BE2C (cell line): ENCODE measurements around the gene DHX58.

Experiments
- DNase-seq: peaks from one replicate; pipeline ENCODE4 v3.0.0-alpha.2; 2020
- H3K27me3 ChIP-seq: fragments of 250-450 bp; sonication (Bioruptor Pico); 2 replicates; pipeline ENCODE4 v1.5.1; 2020; ENCODE audit warnings: mild to moderate bottlenecking
- H3K36me3 ChIP-seq: fragments of 250-450 bp; sonication (Bioruptor Pico); 2 replicates; pipeline ENCODE4 v1.5.1; 2020; ENCODE audit warnings: mild to moderate bottlenecking
- H3K4me1 ChIP-seq: fragments of 250-450 bp; sonication (Bioruptor Pico); 2 replicates; pipeline ENCODE4 v1.5.1; 2020
- H3K4me3 ChIP-seq: 2 replicates; pipeline ENCODE4 v1.5.1; 2011; ENCODE audit warnings: low read depth, low read length
- H3K9me3 ChIP-seq: fragments of 250-450 bp; sonication (Bioruptor Pico); 2 replicates; pipeline ENCODE4 v1.5.1; 2020
- TF ChIP-seq, protein P1 (sequence below): IDR thresholded peaks from 2 replicates; pipeline ENCODE4 v1.5.1; 2012; ENCODE audit warnings: mild to moderate bottlenecking, low read depth, low read length

Gene DHX58

DNA sequence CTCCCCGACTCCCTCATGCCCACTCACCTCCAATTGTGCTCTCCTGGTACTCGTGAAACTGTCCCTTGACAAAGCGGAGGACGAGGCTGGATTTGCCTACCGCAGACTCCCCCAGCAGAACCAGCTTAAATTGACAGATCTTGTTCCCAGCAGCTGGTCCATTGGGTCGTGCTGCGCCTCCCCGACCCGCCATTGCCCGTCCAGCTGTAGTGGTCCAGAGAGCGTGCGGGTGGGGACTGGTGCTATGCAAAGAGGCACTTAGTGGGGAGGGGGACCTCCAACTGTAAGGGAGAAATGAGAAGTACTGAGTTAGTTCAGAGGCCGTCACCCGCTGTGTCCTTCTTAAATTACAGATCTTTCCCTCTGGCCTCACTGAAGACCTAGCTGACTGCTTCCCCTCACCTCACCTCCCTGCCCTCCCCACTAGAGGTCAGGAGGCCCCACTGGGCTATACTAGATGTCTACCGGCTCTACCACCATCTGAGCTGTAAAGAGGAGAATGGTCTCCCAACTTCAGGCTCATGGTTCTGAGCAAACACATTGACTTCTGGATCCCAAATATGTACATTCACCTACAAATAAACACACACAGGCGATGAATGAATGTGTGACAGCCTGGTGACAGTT is 17.9 kb upstream of the DHX58 start:
- Histone ChIP-seq H3K36me3 (peaks cover 50% of the 10 kb centered on the region), H3K9me3 (no peaks in the 10 kb centered on the region), H3K27me3 (no peaks in the 10 kb centered on the region), H3K4me3 (no peak overlapping the region), H3K4me1 (peaks cover 5% of the 10 kb centered on the region)
- TF ChIP-seq, protein P1, sequence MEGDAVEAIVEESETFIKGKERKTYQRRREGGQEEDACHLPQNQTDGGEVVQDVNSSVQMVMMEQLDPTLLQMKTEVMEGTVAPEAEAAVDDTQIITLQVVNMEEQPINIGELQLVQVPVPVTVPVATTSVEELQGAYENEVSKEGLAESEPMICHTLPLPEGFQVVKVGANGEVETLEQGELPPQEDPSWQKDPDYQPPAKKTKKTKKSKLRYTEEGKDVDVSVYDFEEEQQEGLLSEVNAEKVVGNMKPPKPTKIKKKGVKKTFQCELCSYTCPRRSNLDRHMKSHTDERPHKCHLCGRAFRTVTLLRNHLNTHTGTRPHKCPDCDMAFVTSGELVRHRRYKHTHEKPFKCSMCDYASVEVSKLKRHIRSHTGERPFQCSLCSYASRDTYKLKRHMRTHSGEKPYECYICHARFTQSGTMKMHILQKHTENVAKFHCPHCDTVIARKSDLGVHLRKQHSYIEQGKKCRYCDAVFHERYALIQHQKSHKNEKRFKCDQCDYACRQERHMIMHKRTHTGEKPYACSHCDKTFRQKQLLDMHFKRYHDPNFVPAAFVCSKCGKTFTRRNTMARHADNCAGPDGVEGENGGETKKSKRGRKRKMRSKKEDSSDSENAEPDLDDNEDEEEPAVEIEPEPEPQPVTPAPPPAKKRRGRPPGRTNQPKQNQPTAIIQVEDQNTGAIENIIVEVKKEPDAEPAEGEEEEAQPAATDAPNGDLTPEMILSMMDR: no peak
- DNase-seq: no peak

DNA sequence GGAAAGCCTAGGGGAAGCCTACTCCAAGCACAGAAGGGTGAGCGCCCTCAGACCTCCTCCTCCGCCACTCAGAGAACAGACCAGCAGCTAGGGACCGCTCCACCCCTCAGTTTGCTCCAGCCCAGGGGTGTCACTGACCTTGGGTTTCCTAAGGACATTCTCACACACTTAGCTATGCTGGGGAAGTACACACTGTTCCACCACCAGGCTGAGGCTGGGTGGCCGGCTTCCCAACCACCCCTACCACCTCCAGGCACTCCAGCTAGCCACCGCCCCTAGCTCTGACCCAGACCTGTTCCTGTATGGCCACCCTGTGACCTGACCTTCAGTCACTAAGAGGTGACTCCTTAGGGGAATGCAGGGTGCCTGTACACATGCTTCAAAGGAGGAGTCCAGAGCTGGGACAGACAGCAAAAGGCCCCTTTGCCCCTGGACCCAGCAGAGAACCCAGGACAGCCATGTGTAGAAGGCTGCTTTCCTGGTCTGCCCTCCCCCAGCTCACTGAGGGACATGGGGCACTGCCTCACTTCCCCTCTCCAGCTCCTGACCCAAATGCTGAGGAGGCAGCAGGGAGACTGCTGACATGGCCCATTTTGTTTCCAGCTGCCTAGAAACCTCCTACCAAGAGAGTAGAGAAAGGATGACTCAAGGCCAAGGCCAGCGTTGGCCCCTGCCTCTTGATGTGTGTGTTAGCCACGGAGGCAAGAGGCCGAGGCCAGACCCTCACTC is 16.8 kb upstream of the DHX58 start:
- Histone ChIP-seq H3K36me3 (peaks cover 53% of the 10 kb centered on the region), H3K9me3 (no peaks in the 10 kb centered on the region), H3K4me3 (no peak overlapping the region), H3K27me3 (no peaks in the 10 kb centered on the region), H3K4me1 (peaks cover 5% of the 10 kb centered on the region)
- no peak for DNase-seq
- TF ChIP-seq, protein P1: no peak

DNA sequence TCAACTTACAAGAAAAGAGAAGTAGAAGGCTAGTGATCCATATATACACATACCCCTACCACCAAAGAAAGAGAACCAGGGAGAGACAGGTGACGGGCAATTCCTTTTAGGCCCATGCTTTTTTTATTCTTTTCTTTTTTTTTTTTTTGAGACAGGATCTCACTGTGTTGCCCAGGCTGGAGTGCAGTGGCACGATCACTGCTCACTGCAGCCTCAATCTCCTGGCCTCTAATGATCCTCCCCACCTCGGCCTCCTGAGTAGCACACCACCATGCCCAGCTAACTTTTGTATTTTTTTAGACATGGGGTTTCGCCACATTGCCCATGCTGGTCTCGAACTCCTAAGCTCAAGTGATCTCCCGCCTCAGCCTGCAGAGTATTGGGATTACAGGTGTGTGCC is 14.9 kb upstream of the DHX58 start:
- Histone ChIP-seq H3K36me3 (peaks cover 57% of the 10 kb centered on the region), H3K4me1 (no peaks in the 10 kb centered on the region), H3K4me3 (no peak overlapping the region), H3K9me3 (no peaks in the 10 kb centered on the region), H3K27me3 (no peaks in the 10 kb centered on the region)
- TF ChIP-seq, protein P1: no peak
- DNase-seq: no peak

DNA sequence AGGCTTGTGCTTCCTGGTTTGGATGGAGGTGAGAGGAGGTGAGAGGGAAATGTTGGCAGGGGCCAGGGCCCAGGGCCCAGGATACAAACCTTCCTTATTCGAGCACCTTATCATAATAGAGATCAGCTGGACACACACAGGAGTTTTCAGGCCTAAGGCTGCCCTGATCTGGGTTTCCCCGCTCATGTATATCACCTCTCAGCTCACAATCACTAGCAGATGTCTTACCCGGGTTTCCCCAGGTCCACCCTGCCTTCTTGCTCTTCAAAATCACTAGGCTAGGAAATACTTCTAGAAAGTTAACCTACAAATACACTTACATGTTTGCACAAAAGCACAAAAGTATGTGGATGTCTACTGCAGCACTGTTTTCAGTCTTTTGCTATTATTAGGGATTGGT is 14.3 kb upstream of the DHX58 start:
- TF ChIP-seq, protein P1: no peak
- Histone ChIP-seq H3K4me1 (no peaks in the 10 kb centered on the region), H3K27me3 (no peaks in the 10 kb centered on the region), H3K9me3 (no peaks in the 10 kb centered on the region), H3K36me3 (peaks cover 61% of the 10 kb centered on the region), H3K4me3 (no peak overlapping the region)
- no peak for DNase-seq

DNA sequence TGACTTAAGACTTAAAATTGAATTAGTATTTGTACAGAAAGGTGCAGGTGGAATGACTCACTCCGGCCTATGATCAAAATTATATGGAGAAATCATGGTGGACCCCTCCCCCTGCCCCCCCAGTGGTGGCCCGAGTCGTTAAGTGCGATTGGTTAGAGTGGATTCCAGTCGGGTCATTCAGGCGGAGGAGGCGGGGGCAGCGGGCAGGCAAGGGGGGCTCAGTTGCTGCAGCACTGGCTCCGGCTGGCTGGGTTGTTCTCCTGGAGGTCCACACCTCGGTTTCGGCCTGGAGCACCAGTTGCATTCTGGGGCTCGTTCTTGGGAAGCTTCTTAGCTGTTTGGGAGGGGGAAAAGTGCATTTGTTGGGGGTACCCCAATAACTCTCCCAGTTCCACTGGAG is 13.1 kb upstream of the DHX58 start:
- Histone ChIP-seq H3K4me1 (peaks cover under 1% of the 10 kb centered on the region; the same call in 1 of the 2 replicates), H3K27me3 (no peaks in the 10 kb centered on the region), H3K9me3 (no peaks in the 10 kb centered on the region), H3K36me3 (peaks cover 56% of the 10 kb centered on the region), H3K4me3 (no peak overlapping the region)
- TF ChIP-seq, protein P1: no peak
- DNase-seq: no peak

DNA sequence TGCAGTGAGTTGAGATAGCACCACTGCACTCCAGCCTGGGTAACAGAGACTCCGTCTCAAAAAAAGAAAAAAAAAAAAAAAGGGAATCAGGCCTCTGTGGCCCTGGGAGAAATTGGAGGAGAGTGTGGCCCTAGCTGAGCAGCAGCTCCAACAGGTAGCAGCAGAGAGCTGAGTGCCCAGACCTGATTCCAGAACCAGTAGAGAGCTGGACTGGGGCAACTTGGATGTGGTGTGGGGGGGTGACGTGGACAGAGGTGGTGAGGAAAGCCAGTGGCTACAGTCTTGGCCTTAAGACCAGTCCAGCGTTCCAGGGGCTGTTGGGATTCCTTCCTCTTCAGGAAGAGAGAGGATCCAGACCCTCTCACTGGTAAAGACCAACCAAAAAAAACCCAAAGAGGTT is 11.7 kb upstream of the DHX58 start:
- H3K4me3 ChIP-seq: no peak overlapping the region
- H3K36me3 ChIP-seq: peaks cover 44% of the 10 kb centered on the region
- TF ChIP-seq, protein P1: no peak
- H3K27me3 ChIP-seq: no peaks in the 10 kb centered on the region
- no peak for DNase-seq
- peaks cover 4% of the 10 kb centered on the region; the same call in 1 of the 2 replicates for H3K4me1 ChIP-seq
- H3K9me3 ChIP-seq: no peaks in the 10 kb centered on the region
